GM19240 (cell line): ENCODE measurements around the gene TMEM151A.
A peak's percentile ranks its signal among the peaks of the same experiment; 100 is the strongest.

Experiments used
- DNase-seq: peaks from one replicate; pipeline ENCODE4 v3.0.0; 2011; ENCODE audit warnings: low spot score; ENCODE audit not compliant: insufficient read length

The TMEM151A gene

DNA sequence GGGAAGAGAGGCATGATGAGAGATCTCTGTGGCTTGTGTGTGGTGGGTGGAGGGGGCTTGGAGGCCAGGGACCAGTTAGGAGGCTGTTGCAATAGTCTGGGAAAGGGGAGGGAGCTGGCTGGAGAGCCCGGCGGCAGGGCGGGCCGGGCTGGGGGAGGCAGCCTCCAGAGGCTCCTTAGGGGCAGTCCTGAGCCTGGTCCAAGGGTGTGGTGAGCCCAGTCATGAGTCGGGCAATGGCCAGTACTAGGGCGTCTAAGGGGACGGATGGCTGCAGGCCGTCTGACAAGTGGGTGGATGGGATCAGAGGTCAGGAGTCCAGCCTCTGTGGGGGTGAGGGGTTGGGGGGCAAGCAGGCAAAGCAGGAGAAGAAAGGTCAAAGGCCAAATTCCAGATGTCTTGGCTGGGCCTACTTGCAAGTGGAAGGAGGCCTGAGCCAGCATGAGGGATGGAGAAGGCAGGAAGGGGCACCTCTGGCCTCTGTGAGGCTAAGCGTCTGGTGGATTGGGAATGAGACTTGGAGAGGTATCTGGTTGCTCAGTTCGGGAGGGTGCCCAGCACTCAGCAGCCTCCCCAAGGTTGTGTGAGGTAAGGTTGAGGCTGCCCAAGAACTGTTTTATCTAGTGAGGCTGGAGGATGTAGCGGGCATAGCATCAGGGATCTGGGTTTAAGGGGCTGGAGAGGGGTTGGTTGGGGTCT, 31.2 kb downstream of the TMEM151A start:
- DNase-seq: no peak

- no peak for DNase-seq
These were observed 32.0 kb downstream of the TMEM151A start for GRCh38 chr11:66323684-66324083.

DNA sequence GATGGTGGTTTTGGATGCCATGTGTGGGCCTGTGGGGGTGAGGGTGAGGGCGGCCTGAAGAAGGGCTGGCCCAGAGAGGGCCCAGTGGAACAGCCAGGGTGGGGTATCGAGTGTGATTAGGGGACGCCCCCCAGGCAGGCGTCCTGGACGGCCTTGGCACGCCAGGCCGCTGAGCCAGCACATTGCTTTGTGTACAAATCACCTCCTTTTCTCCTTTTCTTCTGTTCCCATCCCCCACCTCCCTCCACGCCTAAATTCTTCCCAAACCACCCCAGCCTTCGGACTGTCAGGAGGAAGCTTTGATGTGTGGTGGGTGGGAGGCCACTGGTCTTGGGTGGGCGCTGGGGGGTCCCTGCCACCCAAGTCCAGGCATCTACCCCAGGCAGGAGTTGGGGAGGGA, 33.0 kb downstream of the TMEM151A start:
- no peak for DNase-seq

GRCh38 chr11:66325263-66325671, 33.6 kb downstream of the TMEM151A start:
- no peak for DNase-seq

DNA sequence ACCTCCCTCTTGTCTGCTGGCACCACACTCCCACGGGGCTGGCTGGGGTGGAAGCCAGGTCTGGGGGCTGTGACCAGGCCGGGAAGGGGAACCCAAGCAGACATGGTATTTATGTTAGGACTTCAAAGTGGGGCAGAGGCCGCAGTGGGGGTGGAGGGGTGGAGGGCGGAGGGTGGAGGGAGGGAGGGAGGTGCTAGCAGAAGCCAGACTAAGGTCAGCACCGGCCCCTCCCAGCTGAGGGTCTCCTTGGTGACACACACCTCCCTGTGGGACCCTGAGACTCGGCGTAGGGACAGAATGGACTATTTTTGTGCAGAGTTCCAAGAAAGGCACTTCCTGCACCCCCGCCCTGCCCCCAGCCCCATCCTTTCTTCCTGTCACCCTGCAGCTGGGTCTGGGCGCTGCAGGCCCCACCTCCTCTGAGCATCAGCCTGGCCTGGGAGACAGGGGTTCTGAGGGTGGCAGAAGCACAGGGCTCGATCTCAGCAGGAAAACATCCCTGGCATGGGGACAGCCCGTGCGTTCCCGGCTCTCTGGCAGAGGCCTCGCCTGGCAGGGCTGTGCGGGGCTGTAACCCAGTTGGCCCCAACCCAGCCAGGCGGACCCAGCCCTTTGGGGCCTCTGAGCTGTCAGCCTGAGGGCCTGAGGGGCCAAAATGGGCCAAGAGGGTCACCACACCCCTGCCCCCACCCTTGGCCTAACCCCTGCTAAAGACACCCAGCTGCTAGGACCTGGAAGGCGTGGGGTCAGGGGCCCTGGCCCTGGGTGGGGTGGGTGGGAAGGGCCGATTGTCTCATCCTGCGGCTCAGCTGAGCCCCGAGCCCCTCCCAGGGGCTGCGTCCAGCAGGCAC, 34.8 kb downstream of the TMEM151A start:
- DNase-seq: no peak

DNA sequence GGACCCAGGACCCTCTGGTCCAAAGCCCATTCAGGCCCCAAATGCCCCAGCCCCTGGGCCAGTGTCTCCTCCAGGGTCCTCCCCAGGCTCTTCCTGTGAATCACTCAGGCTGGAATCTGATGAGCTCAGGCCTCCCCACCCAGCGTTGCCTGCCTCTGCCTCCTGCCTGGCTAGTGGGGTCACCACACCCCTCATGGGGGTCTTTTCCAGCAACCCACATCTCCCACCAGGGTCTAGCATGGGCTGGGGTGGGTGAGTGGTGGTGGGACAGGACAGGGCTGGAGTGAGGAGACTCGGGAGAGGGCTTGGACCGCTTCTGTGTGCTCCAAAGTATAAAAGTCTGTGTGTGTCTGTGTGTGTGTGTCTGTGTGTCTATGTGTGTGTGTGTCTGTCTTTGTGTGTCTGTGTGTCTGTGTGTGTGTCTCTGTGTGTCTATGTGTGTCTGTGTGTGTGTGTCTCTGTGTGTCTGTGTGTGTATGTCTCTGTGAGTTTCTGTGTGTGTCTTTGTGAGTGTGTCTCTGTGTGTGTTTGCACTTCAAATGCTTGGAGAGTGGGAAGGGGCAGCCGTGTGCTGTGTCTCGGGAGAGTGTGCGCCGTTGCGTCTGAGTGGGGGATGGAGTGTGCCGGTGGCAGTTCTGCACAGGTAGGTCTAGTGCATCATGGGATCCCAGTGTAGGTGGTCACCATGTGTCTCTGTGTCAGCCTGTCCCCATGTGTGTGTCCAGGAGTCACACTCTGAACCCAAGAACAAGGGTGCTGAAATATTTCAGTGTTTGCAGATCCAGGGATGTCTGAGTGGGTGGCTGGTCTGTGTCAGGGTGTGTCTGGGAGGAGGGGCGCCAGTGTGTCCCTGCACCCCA, 35.7 kb downstream of the TMEM151A start:
- no peak for DNase-seq

DNA sequence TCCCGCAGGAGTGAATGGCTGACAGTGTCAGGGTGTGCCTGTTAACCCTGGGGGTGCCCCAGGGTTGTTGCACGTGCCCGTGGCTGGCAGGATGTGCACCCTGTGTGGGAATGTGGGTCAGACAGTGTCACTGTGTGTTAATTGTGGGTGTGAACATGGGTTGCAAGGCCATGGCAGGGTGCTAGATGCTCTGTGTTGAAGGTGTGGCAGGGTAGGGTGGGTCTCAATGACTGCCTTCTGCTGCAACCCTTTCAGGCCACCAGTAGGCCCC, 36.3 kb downstream of the TMEM151A start:
- DNase-seq: no peak

- peak; percentile 94 for DNase-seq
These were observed 36.8 kb downstream of the TMEM151A start for GRCh38 chr11:66328302-66329144.

GRCh38 chr11:66329165-66329673, 37.5 kb downstream of the TMEM151A start:
- DNase-seq: no peak

DNA sequence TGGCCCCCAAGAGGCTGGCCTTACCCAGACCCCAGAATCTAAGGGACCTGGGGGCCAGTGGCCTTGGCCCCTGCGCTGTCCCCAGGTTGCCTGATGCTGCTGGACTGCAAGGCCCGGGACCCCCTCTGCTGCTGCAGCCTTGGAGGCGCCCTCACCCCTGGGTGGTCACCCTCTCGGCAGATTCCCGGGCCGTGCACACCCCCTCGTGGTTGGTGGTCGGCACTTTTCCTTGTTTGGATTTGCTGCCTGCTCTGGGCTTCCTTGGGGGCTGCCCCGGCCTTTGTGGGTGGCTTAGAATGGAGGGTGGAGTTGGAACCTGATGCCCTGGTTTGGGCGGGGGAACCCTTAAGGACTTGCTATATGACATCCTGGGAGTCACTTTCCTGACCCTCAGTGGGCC, 39.2 kb downstream of the TMEM151A start:
- DNase-seq: no peak

- no peak for DNase-seq
These were observed 40.1 kb downstream of the TMEM151A start for GRCh38 chr11:66331542-66332370.

GRCh38 chr11:66332371-66333219, 40.9 kb downstream of the TMEM151A start:
- DNase-seq: no peak

GRCh38 chr11:66333220-66333877, 41.7 kb downstream of the TMEM151A start:
- DNase-seq: no peak

DNA sequence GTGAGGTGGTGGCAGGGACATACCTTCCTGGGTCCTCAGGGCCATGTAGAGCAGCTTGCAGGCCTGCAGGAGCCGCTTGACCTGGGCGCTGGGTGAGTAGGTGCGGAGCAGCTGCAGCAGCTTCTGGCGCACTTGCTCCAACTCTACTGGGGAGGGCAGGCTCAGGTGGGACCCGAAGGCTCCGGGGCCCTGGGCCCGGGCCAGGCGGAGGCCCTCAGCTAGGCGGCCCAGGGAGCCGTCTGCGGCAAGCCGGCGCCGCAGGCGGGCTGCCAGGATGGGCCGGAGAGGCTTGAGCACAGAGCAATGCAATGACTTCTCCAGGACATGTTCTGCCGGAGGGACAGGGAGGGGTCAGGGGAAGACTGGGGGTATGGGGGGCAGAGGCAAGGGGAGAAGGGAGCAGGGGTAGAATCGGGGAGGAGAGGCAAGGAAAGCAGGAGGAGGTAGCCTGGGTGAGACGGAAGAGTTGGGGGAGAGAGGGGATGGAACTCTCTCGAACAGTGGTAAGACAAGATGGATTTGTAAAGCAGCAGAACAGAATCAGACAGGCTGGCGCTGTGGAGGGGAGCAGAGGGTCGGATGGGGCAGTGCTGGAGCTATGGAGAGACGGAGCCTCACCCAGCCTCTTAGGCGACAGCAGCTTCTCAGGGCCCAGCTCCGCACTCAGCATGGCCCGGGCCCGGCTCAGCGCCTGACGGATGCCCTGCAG, 42.4 kb downstream of the TMEM151A start:
- DNase-seq: no peak

GRCh38 chr11:66334605-66335442, 43.1 kb downstream of the TMEM151A start:
- no peak for DNase-seq

DNA sequence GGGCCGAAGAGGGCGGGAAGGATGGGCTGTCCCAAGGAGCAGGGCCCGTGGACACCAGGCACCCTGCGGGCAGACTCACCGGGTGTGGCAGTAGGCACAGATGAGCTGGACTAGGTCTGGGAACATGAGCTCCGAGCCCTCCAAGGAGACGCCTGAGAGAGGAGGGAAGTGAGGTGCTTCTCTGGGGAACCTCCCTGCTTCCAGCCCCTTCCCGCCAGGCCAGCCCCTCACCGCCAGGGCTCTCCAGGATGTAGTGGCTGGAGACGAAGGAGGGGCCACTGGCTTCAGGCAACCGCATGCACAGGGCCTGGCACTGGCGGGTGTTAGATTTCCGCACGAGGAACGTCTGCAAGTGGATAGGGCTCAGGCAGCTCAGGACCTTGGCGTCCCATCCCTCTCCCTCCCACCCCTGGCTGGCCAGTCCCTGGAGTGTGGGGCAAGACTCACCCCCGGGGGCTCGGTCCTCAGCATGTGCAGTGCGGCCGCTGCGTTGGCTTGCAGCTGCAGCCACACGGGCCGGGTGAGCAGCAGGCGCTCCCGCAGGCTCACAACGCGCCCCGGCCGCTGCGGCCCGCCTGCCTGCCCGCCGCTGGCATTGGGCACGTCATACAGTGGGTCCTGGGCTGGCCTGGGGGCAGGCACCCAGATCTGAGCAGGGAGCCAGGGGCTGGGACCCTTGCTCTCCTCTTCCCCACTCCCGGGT, 44.0 kb downstream of the TMEM151A start:
- no peak for DNase-seq
